K562 (cell line): ENCODE measurements around the gene RGL2. TPM values are rescaled to one million over a fixed set of nuclear protein-coding genes. Genes with fewer than 3 reads are reported as not detected.

Experiments used
- CHCHD3 ChIP-seq: fragments of 250-450 bp; sonication (Bioruptor Pico); IDR thresholded peaks from 2 replicates; pipeline ENCODE4 v2.1.2; 2022; ENCODE audit warnings: mild to moderate bottlenecking
- MAFG ChIP-seq: fragments of 450-650 bp; conservative IDR thresholded peaks from 2 replicates; pipeline ENCODE4 v1.6.1; 2016; ENCODE audit warnings: missing genetic modification characterization, missing compliant biosample characterization
- POLR2AphosphoS2 ChIP-seq: IDR thresholded peaks from 2 replicates; pipeline ENCODE4 v1.6.1; 2012; ENCODE audit warnings: low read length, improper control_type of control experiment
- SMAD2 ChIP-seq: fragments of 150-350 bp; IDR thresholded peaks from 2 replicates; pipeline ENCODE4 v1.6.1; 2014; ENCODE audit warnings: low read depth, mild to moderate bottlenecking, low read length
- SP1 ChIP-seq: sonication (generic); formaldehyde crosslinking; IDR thresholded peaks from 2 replicates; pipeline ENCODE4 v1.8.1; 2022; ENCODE audit warnings: mild to moderate bottlenecking, missing genetic modification reagents
- SUPT5H ChIP-seq: fragments of 450-650 bp; IDR thresholded peaks from 2 replicates; pipeline ENCODE4 v1.6.1; 2016
- U2AF1 ChIP-seq: fragments of 200-400 bp; formaldehyde crosslinking; optimal IDR thresholded peaks from 2 replicates; pipeline ENCODE3; 2017; ENCODE audit warnings: mild to moderate bottlenecking, low read depth, low read length, moderate library complexity
- ZBTB1 ChIP-seq: sonication (generic); formaldehyde crosslinking; IDR thresholded peaks from 2 replicates; pipeline ENCODE4 v1.8.1; 2023; ENCODE audit warnings: missing genetic modification reagents, low read depth, mild to moderate bottlenecking, borderline replicate concordance
- ZNF830 ChIP-seq: fragments of 250-450 bp; sonication (Bioruptor Pico); IDR thresholded peaks from 2 replicates; pipeline ENCODE4 v1.5.0; 2021; ENCODE audit warnings: mild to moderate bottlenecking
- polyA plus RNA-seq, 8 experiments: library from polyadenylated mRNA; depleted of rRNA in 4 of 8; stranded (reverse) in 5 of 8; unstranded in 3 of 8; fragments of >200 nt; fragmentation: Nextera tagmentation in 2 of 8; fragmentation: Illumina TruSeq in 1 of 8; extraction: Ambion mirVana in 2 of 8; extraction: Trizol in 1 of 8; gene quantifications; 2 replicates each; pipeline versions ENCODE4 v1.2.1 to v1.2.3, GENCODE V29; 2011 to 2014; ENCODE audit warnings: inconsistent platforms in 1 of 8, missing spikeins in 1 of 8
- total RNA-seq, 7 experiments: library from RNA; depleted of rRNA in 6 of 7; stranded (reverse); fragments of >200 nt in 6 of 7; fragmentation: Illumina TruSeq in 2 of 7; extraction: Trizol in 2 of 7; gene quantifications; 2 replicates each; pipeline versions ENCODE4 v1.2.1 to v1.2.3, GENCODE V29; 2011 to 2021; ENCODE audit warnings: low replicate concordance in 1 of 7
- TF ChIP-seq, protein P1 (sequence below), 2 experiments: IDR thresholded peaks in 1 of 2; conservative IDR thresholded peaks in 1 of 2; 2 replicates each; pipeline ENCODE4 v1.6.1; 2016; ENCODE audit warnings: low read depth in 2 of 2, mild to moderate bottlenecking in 1 of 2, missing compliant biosample characterization in 1 of 2, missing genetic modification characterization in 1 of 2, moderate library complexity in 1 of 2
- TF ChIP-seq, protein P2 (sequence below): sonication (generic); formaldehyde crosslinking; IDR thresholded peaks from 2 replicates; pipeline ENCODE4 v1.8.1; 2023; ENCODE audit warnings: mild to moderate bottlenecking, missing genetic modification reagents
- TF ChIP-seq, protein P3 (sequence below): sonication (generic); formaldehyde crosslinking; IDR thresholded peaks from 2 replicates; pipeline ENCODE4 v1.8.1; 2023; ENCODE audit warnings: mild to moderate bottlenecking, missing genetic modification reagents
- TF ChIP-seq, protein P4 (sequence below): fragments of 450-650 bp; IDR thresholded peaks from 2 replicates; pipeline ENCODE4 v1.6.1; 2014; ENCODE audit warnings: low read depth, mild to moderate bottlenecking, moderate library complexity, borderline replicate concordance

The RGL2 gene
- total and polyA plus RNA-seq, 9 of the 15 experiments (the other 6 are each of a cell fraction or from before 2014, with no cell fraction given): 1.8 to 57.1 (median 19.5) TPM

DNA sequence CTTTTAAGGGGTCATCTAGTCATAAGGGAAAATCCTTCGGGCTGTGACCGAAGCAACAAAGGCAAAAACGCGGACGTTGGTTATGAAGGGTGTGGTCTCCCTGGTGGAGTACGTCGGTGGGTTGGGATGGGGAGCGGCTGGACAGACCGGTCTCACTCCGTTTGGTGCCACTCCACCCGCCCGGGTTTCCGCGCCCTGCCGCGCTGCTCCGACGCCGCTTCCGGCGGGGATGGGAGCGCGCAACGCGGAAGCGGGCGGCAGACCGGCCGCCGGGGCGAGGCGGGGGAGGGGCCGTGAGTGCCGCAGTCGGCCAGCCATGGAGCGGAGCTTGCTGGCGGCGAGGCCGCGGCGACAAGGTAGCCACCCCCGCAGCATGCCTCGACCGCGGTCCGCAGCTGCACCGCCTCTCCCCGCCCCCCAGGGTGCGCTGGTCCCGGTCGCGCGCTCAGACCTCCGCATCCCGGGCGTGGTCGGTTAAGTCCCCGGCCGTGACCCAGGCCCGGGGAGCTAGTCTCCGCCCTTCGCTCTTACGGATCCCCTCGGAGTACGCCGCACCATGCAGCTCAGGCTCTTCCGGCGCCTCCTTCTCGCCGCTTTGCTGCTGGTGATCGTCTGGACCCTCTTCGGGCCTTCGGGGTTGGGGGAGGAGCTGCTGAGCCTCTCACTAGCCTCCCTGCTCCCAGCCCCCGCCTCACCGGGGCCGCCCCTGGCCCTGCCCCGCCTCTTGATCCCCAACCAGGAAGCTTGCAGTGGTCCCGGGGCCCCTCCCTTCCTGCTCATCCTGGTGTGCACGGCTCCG lies 21.7 kb downstream of the RGL2 start, which contains the start of gene B3GALT4 (continued):
- TF ChIP-seq, protein P1, sequence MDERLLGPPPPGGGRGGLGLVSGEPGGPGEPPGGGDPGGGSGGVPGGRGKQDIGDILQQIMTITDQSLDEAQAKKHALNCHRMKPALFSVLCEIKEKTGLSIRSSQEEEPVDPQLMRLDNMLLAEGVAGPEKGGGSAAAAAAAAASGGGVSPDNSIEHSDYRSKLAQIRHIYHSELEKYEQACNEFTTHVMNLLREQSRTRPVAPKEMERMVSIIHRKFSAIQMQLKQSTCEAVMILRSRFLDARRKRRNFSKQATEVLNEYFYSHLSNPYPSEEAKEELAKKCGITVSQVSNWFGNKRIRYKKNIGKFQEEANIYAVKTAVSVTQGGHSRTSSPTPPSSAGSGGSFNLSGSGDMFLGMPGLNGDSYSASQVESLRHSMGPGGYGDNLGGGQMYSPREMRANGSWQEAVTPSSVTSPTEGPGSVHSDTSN (CRISPR knock-in tag; IDR thresholded peaks at IDR 0.05; ENCODE audit: low read depth): no peak
- TF ChIP-seq, protein P1 (tag; conservative IDR thresholded peaks at IDR 0.05; ENCODE audit: low read depth): no peak
- 0 out of 2 replicates have a peak, but pooled peaks have one; percentile 75 for TF ChIP-seq CHCHD3 (CRISPR knock-in tag)
- TF ChIP-seq MAFG (tag): no peak
- TF ChIP-seq, protein P2, sequence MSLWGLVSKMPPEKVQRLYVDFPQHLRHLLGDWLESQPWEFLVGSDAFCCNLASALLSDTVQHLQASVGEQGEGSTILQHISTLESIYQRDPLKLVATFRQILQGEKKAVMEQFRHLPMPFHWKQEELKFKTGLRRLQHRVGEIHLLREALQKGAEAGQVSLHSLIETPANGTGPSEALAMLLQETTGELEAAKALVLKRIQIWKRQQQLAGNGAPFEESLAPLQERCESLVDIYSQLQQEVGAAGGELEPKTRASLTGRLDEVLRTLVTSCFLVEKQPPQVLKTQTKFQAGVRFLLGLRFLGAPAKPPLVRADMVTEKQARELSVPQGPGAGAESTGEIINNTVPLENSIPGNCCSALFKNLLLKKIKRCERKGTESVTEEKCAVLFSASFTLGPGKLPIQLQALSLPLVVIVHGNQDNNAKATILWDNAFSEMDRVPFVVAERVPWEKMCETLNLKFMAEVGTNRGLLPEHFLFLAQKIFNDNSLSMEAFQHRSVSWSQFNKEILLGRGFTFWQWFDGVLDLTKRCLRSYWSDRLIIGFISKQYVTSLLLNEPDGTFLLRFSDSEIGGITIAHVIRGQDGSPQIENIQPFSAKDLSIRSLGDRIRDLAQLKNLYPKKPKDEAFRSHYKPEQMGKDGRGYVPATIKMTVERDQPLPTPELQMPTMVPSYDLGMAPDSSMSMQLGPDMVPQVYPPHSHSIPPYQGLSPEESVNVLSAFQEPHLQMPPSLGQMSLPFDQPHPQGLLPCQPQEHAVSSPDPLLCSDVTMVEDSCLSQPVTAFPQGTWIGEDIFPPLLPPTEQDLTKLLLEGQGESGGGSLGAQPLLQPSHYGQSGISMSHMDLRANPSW (CRISPR knock-in tag): no peak; the same call in 1 of the 2 replicates
- TF ChIP-seq ZNF830: peak; percentile 88
- peak; percentile 91 for TF ChIP-seq SUPT5H
- no peak for TF ChIP-seq SMAD2
- TF ChIP-seq POLR2AphosphoS2: peak; percentile 98
- TF ChIP-seq SP1 (CRISPR knock-in tag): peak; percentile 85
- TF ChIP-seq ZBTB1 (CRISPR knock-in tag): peak; percentile 90; the same call in 1 of the 2 replicates
- TF ChIP-seq, protein P3, sequence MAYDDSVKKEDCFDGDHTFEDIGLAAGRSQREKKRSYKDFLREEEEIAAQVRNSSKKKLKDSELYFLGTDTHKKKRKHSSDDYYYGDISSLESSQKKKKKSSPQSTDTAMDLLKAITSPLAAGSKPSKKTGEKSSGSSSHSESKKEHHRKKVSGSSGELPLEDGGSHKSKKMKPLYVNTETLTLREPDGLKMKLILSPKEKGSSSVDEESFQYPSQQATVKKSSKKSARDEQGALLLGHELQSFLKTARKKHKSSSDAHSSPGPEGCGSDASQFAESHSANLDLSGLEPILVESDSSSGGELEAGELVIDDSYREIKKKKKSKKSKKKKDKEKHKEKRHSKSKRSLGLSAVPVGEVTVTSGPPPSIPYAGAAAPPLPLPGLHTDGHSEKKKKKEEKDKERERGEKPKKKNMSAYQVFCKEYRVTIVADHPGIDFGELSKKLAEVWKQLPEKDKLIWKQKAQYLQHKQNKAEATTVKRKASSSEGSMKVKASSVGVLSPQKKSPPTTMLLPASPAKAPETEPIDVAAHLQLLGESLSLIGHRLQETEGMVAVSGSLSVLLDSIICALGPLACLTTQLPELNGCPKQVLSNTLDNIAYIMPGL: peak; percentile 72; the same call in 1 of the 2 replicates
- TF ChIP-seq, protein P4, sequence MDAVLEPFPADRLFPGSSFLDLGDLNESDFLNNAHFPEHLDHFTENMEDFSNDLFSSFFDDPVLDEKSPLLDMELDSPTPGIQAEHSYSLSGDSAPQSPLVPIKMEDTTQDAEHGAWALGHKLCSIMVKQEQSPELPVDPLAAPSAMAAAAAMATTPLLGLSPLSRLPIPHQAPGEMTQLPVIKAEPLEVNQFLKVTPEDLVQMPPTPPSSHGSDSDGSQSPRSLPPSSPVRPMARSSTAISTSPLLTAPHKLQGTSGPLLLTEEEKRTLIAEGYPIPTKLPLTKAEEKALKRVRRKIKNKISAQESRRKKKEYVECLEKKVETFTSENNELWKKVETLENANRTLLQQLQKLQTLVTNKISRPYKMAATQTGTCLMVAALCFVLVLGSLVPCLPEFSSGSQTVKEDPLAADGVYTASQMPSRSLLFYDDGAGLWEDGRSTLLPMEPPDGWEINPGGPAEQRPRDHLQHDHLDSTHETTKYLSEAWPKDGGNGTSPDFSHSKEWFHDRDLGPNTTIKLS: no peak; the same call in 1 of the 2 replicates
- TF ChIP-seq U2AF1: peak; percentile 33
